K562 (cell line): Measurements from ENCODE around the gene IDUA. TPM values are rescaled to one million over a fixed set of nuclear protein-coding genes. Genes with fewer than 3 reads are reported as not detected.

Experiments used
- BCL6 ChIP-seq: fragments of 250-450 bp; sonication (Bioruptor Pico); IDR thresholded peaks from 2 replicates; pipeline ENCODE4 v1.4.0; 2020
- CBX2 ChIP-seq: fragments of 200-600 bp; sonication (generic); IDR thresholded peaks from one replicate; pipeline ENCODE4 v1.6.1; 2012; ENCODE audit warnings: mild to moderate bottlenecking, low read length, inconsistent platforms; ENCODE audit not compliant: insufficient read depth, poor library complexity, severe bottlenecking
- CSDE1 ChIP-seq, 2 experiments: fragments of 450-650 bp; IDR thresholded peaks; 2 replicates each; pipeline ENCODE4 v1.6.1; 2016; ENCODE audit warnings: mild to moderate bottlenecking in 1 of 2
- DEAF1 ChIP-seq: fragments of 450-650 bp; formaldehyde crosslinking; IDR thresholded peaks from 2 replicates; pipeline ENCODE4 v1.4.0; 2020; ENCODE audit warnings: mild to moderate bottlenecking, moderate library complexity
- E2F1 ChIP-seq: sonication (generic); formaldehyde crosslinking; IDR thresholded peaks from 2 replicates; pipeline ENCODE4 v1.8.1; 2023; ENCODE audit warnings: mild to moderate bottlenecking, missing genetic modification reagents, moderate library complexity
- HDAC1 ChIP-seq, 2 experiments: fragments of 450-650 bp; IDR thresholded peaks; 2 replicates each; pipeline ENCODE4 v1.6.1; 2016 to 2017; ENCODE audit warnings: inconsistent platforms in 1 of 2, mild to moderate bottlenecking in 1 of 2, moderate library complexity in 1 of 2
- HDAC2 ChIP-seq: fragments of 450-650 bp; IDR thresholded peaks from 2 replicates; pipeline ENCODE4 v1.6.1; 2016; ENCODE audit warnings: mild to moderate bottlenecking
- MBD1 ChIP-seq: fragments of 250-450 bp; sonication (Bioruptor Pico); IDR thresholded peaks from 2 replicates; pipeline ENCODE4 v1.8.0; 2022; ENCODE audit warnings: inconsistent platforms
- MEF2D ChIP-seq: conservative IDR thresholded peaks from 2 replicates; pipeline ENCODE4 v1.6.1; 2016; ENCODE audit warnings: low read depth, missing genetic modification characterization, missing compliant biosample characterization
- MEIS2 ChIP-seq: fragments of 450-650 bp; IDR thresholded peaks from 2 replicates; pipeline ENCODE4 v1.6.1; 2014; ENCODE audit warnings: mild to moderate bottlenecking; ENCODE audit not compliant: partially characterized antibody
- NFRKB ChIP-seq: fragments of 450-650 bp; IDR thresholded peaks from 2 replicates; pipeline ENCODE4 v1.6.1; 2016; ENCODE audit warnings: low read depth
- SMARCA4 ChIP-seq: fragments of 450-650 bp; IDR thresholded peaks from 2 replicates; pipeline ENCODE4 v1.6.1; 2016
- SRF ChIP-seq, 2 experiments: fragments of 250-450, 450-650 bp in 1 of 2; sonication (Bioruptor Pico) in 1 of 2; sonication (generic) in 1 of 2; formaldehyde crosslinking; IDR thresholded peaks; 2 replicates each; pipeline versions ENCODE4 v1.5.0 to v1.5.1; 2020 to 2022; ENCODE audit warnings: mild to moderate bottlenecking in 1 of 2, missing genetic modification reagents in 1 of 2
- ZEB2 ChIP-seq: fragments of 450-650 bp; IDR thresholded peaks from 2 replicates; pipeline ENCODE4 v1.6.1; 2016
- ZNF175 ChIP-seq: fragments of 200-800 bp; sonication (Bioruptor generic); IDR thresholded peaks from 2 replicates; pipeline ENCODE4 v1.6.1; 2016; ENCODE audit warnings: low read depth, mild to moderate bottlenecking, missing genetic modification characterization, missing compliant biosample characterization
- ZNF197 ChIP-seq: fragments of 200-800 bp; sonication (Bioruptor generic); IDR thresholded peaks from 2 replicates; pipeline ENCODE4 v1.6.1; 2016; ENCODE audit warnings: low read depth, missing genetic modification characterization, missing compliant biosample characterization
- ZNF239 ChIP-seq: fragments of 250-450 bp; sonication (Bioruptor Pico); IDR thresholded peaks from 2 replicates; pipeline ENCODE4 v1.4.0; 2020; ENCODE audit warnings: mild to moderate bottlenecking
- polyA plus RNA-seq, 8 experiments: library from polyadenylated mRNA; depleted of rRNA in 4 of 8; stranded (reverse) in 5 of 8; unstranded in 3 of 8; fragments of >200 nt; fragmentation: Nextera tagmentation in 2 of 8; fragmentation: Illumina TruSeq in 1 of 8; extraction: Ambion mirVana in 2 of 8; extraction: Trizol in 1 of 8; gene quantifications; 2 replicates each; pipeline versions ENCODE4 v1.2.1 to v1.2.3, GENCODE V29; 2011 to 2014; ENCODE audit warnings: inconsistent platforms in 1 of 8, missing spikeins in 1 of 8
- total RNA-seq, 7 experiments: library from RNA; depleted of rRNA in 6 of 7; stranded (reverse); fragments of >200 nt in 6 of 7; fragmentation: Illumina TruSeq in 2 of 7; extraction: Trizol in 2 of 7; gene quantifications; 2 replicates each; pipeline versions ENCODE4 v1.2.1 to v1.2.3, GENCODE V29; 2011 to 2021; ENCODE audit warnings: low replicate concordance in 1 of 7
- TF ChIP-seq, protein P1 (sequence below), 2 experiments: IDR thresholded peaks; 2 replicates each; pipeline ENCODE4 v1.6.1; 2012; ENCODE audit warnings: improper control_type of control experiment in 2 of 2, low read depth in 2 of 2, low read length in 2 of 2, borderline replicate concordance in 1 of 2
- TF ChIP-seq, protein P2 (sequence below): fragments of 200-400 bp; formaldehyde crosslinking; IDR thresholded peaks from 2 replicates; pipeline ENCODE4 v1.6.1; 2017; ENCODE audit warnings: mild to moderate bottlenecking, low read depth, low read length, moderate library complexity

Gene IDUA
- total and polyA plus RNA-seq, 9 of the 15 experiments (the other 6 are each of a cell fraction or from before 2014, with no cell fraction given) = 0.04 to 16.1 (median 1.2) TPM

DNA sequence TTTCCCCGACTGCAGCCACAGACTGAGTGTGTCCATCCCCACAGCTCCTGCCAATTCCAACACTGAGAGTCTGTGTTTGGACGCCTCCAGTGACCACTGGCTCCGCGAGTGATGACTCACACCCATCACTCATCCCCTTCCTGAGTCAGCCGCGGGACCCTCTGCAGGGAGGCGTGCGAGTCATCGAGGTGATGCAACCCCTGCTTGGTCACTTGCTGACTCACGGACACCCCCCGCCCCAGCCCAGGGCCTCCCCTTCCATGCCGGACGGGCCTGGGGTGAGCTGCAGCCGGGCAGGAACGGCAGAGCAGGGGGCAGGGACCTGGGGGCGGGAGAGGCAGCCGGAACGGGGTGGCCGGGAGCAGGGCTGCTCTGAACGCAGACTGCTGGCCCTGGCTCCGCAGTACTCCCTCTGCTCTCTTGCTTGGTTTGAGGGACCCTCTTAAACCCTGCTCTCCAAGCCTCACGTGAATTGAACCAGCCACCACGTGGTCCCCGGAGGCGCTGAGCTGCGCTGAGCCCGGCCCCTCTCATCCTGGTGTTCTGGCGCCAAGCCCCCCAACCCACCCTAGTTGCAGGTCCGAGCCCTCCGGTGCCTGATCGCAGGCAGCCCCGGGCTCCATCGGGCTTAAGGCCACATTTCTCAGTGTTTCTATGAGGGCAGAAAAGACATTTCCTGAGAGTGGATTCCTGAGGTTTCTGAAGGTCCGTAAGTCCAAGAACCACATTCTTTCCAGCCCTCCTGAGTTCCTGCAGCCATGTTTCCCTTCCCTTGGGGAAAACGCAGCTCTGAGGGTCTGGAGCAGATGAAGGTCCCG, 57.0 kb downstream of the IDUA start (continued):
- TF ChIP-seq CSDE1 (IDR thresholded peaks at IDR 0.05) (no peak), BCL6 (CRISPR knock-in tag) (no peak), SMARCA4 (peak; percentile 99), NFRKB (peak; percentile 94; the same call in 1 of the 2 replicates), ZNF239 (CRISPR knock-in tag) (no peak), HDAC1 (IDR thresholded peaks at IDR 0.05) (peak in 1 of 2 experiments; percentile 82; a peak in 2 of 4 replicates), ZEB2 (peak; percentile 76), MEF2D (no peak), E2F1 (peak; percentile 64; the same call in 1 of the 2 replicates), ZNF197 (CRISPR knock-in tag) (no peak), ZNF175 (no peak), DEAF1 (CRISPR knock-in tag) (no peak), MBD1 (no peak), SRF (CRISPR knock-in tag; IDR thresholded peaks at IDR 0.05) (no peak; a peak in 1 of 4 replicates), MEIS2 (peak; percentile 100), HDAC2 (peak; percentile 91), CBX2 (no peak)
- TF ChIP-seq, protein P1, sequence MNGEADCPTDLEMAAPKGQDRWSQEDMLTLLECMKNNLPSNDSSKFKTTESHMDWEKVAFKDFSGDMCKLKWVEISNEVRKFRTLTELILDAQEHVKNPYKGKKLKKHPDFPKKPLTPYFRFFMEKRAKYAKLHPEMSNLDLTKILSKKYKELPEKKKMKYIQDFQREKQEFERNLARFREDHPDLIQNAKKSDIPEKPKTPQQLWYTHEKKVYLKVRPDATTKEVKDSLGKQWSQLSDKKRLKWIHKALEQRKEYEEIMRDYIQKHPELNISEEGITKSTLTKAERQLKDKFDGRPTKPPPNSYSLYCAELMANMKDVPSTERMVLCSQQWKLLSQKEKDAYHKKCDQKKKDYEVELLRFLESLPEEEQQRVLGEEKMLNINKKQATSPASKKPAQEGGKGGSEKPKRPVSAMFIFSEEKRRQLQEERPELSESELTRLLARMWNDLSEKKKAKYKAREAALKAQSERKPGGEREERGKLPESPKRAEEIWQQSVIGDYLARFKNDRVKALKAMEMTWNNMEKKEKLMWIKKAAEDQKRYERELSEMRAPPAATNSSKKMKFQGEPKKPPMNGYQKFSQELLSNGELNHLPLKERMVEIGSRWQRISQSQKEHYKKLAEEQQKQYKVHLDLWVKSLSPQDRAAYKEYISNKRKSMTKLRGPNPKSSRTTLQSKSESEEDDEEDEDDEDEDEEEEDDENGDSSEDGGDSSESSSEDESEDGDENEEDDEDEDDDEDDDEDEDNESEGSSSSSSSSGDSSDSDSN (IDR thresholded peaks at IDR 0.05; ENCODE audit: borderline replicate concordance in 1 of 2, low read depth in 2 of 2, low read length in 2 of 2) = peak; percentile 88 to 89; a peak in 3 of 4 replicates
- TF ChIP-seq, protein P2, sequence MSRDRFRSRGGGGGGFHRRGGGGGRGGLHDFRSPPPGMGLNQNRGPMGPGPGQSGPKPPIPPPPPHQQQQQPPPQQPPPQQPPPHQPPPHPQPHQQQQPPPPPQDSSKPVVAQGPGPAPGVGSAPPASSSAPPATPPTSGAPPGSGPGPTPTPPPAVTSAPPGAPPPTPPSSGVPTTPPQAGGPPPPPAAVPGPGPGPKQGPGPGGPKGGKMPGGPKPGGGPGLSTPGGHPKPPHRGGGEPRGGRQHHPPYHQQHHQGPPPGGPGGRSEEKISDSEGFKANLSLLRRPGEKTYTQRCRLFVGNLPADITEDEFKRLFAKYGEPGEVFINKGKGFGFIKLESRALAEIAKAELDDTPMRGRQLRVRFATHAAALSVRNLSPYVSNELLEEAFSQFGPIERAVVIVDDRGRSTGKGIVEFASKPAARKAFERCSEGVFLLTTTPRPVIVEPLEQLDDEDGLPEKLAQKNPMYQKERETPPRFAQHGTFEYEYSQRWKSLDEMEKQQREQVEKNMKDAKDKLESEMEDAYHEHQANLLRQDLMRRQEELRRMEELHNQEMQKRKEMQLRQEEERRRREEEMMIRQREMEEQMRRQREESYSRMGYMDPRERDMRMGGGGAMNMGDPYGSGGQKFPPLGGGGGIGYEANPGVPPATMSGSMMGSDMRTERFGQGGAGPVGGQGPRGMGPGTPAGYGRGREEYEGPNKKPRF = no peak
